HG03066 (cell line): ENCODE measurements around the gene ACAA2.
"Not testable (repeated sequence)": the region's sequence is repeated elsewhere in the genome, so short reads cannot be mapped to it uniquely, and the experiment has no call there.

Experiments used
- ATAC-seq: cut with Tn5 transposase; IDR thresholded peaks from one replicate; pipeline ENCODE4 v1.9.1; 2021; ENCODE audit warnings: low read depth; ENCODE audit not compliant: unreplicated experiment

Gene ACAA2

DNA sequence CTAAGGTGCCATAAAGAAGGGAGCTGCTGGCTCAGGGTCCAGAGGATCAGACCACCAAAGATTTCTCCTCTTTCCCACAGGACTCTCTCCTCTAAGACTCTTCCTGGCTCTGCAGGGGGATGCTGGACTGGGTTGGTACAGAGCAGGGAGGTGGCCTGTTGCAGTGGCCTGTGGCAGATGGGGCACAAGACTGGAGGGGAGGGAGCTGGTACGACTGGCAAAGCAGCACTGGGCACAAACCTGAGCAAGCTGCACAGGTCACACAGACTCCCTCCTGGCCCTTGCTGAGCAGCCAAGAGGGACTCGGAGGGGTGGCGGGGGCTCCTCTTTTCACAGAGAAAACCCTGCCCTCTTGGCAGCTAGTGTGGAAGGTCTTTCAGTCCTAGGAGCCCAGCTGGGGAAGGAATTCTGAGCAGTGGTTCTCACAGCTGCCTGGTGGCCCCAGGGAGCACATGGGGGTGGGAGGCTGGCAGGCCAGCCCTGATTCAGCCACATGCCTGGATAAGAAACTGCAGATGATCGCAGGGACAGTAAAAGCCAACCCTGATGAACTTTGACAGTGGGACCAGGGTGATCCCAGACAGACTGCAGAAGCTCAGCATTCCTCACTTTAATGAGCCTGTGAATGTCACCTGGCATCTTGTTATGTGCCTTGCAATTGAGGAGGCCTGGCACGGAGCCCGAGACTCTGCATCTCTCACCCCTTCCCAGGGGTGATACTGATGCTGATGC lies 32.5 kb upstream of the ACAA2 start:
- no peak for ATAC-seq

DNA sequence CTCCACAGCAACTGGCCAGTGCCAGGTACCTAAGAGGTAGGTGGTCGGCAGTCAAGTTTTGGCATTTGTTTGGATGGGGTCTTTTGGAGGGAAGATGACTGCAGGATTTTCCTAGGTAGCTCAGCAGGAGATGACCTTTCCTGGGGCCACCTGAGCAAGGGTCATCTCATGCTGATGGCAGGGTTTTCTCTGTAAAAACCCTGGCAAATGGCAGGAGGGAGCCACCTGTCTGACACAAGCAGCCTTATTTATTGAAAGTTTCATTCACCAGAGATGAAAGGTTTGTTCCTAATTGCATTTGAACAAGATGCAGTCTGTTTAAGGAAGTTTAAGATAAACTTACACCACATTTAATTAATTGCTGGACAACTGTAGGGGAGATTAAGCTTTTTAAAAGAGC lies 31.6 kb upstream of the ACAA2 start:
- no peak for ATAC-seq

DNA sequence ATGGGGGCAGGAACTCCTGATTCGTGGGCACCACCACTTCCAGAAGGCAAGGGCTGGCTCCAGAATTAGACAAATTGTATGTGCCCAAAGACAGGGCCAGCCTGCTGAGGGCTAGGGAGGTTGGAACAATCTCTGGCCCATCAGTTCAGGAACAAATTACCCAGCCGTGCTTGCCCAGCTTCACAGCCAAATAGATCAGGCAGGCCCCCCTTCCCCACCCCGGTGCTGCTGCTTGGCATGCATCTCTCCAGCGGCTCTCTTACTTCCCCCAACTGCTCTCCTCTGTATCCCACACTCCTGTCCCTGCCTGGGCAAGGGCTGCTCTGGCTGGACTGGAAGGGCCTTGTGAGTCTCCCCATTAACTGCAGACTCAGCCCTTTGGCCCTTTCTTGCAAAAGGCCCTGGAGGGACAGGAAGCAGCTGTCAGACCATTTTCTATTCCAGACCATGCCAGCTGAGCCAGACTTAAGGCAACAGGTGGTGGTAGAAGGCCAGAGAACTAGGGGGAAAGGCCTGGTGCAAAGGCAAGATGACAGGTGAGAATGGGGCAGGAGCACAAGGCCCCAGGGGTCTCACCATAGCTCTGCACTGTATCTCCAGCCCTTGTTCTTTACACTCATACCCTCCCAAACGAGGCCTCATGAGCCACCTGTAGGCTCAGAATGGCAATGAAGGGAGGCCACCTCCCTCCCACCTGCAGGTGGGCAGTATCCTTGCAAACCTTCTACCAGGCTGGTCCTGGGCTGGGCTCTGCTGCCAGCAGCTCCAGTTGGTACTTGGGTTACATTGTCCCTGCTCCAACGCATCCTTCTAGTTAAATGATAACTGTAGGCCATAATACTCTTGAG lies 30.7 kb upstream of the ACAA2 start:
- no peak for ATAC-seq

DNA sequence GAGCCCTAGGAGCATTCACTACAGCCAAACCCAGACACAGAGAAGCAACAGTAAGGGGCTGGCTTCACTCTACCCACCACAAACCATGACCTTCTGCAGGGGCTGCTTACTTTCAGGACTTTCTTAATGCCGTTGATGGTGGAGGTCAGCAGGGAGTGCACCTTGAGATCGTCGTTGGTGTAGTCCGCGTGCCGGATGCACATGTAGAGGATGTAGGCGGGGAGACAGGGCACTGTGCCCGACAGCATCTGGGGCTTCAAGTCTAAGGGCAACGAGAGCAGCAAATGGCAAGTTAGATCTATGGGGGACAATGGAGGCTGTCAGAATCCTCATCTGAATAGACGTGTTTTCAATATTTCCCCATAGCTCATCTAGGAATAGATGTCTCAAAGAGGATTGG lies 29.8 kb upstream of the ACAA2 start:
- ATAC-seq, result no peak

DNA sequence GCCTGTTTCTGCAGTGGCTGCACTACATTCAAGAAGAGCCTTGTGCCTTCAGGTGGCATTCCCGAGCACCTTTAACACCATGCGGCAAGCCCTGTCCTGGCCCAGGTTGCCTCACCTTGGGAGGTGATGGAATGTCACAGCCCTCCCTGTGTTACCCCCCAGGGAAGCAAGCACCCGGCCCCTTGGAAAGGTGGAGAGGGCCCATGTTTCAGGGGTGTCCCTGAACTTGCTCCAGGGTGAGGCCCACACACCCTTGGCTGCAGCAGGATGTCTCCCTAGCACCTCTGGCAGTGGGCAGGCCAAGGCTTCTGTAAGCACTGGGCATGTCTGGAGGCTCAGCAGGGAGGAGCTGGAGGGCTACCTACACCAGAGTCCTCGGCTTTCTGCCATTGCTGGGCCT lies 29.3 kb upstream of the ACAA2 start:
- ATAC-seq, result no peak

DNA sequence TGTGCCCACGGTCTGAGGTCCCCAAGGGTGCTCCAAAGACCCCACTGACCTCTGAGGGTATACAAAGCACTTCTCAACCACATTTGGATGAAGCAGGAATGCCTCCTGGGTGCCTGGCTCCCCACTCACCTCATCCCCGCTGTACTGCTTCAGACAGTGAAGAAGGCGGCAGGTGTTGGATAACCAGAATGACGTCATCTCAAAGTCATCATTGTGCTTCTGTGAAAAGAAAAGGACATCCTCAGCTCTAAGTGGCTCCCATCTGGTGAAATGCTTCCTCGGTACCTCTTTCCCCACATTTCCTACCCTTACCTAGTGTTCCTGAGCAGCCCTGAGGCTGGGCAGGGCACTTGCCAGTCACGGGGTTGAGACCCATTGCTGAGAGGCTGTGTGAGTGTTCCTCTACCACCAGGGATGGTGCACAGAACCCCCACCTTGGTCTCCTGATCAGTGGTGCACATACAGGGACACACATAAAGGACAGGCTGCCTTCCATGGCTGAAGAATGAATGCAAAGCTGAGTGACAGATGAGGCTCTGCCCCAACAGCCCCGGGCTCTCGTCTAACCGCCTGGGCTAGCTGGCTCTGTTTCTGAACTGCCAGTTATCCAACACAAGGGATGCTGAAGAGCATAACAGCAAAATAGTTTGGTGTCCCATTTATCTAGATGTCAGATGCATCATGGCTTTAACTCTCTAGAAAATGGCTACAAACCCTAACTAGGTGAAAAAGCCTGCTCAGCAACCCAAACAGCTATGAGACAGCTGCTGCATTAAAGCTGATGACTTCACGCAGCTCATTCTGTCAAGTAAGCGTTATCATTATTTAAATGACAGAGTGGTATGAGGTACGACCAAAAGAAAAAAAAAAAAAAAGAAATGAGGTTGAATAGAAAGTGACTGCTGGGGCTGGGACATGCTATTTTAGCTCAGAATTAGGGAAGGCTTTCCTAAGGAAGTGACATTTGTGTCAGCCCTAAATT lies 28.2 kb upstream of the ACAA2 start:
- no peak for ATAC-seq

DNA sequence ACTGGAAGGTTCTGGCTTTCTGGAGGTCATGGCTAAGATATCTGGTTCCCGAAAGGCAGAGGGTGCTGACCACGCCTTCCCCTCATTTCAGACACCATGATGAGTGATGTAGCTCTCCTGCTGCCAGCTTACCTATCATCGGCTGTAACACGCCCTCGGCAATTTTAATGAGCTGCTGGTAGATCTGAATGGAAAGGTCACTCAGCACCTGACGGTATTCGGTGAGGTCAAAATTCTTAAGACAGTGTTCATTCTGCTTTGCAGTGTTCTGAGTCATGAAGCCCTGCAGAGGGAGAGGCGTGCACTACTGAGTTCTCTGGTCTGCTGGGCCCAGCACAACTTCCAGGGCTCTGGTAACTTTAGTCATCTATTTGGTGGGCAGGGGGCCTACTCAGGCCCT lies 25.7 kb upstream of the ACAA2 start:
- ATAC-seq, result no peak

DNA sequence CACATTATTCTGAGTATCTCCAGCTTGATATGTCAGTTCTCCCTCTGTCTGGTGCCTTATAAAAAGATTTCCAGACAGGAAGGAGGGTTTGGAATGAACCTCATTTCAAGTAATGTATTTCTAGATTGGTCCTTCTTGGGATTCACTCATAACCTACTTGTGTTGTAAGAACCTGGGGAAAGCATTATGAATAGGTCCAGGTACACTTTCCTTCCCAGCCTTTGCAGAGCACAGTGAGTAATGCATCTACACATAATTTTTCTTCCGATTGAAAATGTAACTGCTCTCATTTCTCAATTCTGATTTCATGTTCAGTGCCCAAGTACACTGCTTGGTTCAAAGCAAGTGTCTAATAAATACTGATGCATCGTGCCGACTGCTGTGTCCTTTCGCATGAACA lies 25.0 kb upstream of the ACAA2 start:
- no peak for ATAC-seq

DNA sequence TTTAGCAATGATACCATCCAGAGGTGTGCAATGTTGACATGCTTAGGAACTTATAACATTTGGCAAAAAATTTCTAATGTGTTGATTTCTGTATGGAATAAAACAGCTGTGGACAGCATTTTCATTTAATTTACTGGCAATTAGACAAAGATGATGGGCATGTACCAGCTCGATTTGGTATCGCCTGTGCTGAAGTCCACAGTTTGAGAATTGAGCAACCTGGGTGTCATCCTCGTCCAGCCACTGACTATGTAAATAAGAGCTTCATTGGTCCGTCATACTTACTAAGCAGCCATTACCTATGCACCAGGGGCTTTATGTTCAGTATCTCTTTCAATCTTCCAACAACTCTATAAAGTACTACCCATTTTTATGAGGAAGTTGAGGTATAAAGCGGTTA lies 24.6 kb upstream of the ACAA2 start:
- ATAC-seq, result no peak

DNA sequence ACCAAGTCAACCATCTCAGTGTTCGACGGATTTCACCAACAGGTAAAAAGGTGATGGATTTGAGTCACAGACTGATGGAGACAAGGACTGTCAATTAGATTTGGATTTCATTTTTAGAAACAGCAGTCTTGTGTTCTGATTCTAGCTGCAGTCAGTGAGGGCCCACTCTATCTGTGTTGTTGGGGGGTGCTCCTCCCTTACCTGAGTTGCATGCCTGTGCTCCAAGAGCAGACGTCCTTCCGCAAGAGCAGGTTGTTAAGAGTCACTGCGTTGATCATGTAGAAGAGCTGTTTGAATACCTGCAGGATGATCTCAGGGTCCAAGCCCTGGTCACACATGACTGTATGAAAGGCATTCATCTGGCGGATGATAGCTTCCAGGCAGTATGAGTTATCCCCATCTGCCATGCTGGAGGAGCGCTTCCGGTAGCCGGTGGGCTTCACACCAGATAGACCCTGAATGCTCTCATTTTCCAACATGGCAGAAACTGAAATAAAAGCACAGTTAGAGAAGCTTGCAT lies 24.0 kb upstream of the ACAA2 start:
- not testable (repeated sequence) for ATAC-seq

DNA sequence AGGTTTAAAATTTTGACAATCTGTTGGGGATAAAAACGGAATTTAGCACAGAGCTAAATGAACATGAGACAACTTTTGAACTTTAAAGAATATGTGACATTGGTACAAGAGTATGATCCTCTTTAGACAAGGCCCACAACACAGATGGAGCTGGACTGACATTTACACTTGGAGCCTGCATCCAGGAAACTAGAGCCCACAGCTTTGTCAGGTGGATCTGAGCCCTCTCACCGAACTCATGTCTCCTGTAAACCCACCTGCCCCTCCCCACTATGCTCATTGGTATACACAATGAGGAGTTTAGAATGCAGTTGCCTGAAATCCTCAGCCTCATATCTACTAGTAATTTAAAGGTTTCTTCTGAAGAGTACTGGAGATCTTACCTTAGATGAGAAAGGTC lies 22.1 kb upstream of the ACAA2 start:
- ATAC-seq, result no peak

DNA sequence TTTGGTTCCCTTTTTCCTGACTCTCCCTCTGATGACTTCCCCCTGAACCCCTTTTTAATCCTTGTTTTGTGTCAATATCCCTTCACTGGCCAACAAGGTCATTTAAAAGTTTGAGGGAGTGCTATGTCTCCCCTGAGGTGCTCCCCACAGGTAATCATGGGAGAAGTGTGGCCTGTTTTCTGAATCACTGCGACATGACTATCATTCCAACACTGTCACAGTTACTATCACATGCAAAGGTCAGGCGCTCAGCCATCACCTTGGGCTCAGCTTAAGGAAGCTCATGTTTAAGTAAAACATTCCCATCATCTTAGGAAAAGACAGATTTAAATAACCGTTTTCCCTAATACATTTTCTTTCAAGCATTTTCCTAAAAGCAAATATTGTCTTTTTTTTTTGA lies 20.9 kb upstream of the ACAA2 start:
- ATAC-seq, result no peak

DNA sequence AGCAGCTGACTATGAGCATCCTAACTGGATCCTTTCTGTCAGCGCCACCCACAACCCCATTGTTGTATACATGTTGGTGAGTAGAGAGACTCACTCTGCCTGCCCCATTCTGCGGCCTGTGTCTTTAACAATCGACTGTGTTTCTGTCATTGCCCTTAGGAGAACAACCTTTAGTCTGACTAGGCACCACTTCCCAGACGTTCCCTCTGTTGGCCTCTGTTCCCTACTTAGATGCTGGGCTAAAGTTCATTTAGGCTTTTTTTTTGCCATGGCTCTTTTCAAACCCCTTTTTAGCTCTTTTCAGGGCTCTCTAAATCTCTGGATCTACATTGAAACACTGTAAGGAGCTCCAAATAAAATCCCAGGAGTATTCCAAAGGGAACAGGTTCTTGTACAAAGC lies 20.5 kb upstream of the ACAA2 start:
- ATAC-seq, result no peak

DNA sequence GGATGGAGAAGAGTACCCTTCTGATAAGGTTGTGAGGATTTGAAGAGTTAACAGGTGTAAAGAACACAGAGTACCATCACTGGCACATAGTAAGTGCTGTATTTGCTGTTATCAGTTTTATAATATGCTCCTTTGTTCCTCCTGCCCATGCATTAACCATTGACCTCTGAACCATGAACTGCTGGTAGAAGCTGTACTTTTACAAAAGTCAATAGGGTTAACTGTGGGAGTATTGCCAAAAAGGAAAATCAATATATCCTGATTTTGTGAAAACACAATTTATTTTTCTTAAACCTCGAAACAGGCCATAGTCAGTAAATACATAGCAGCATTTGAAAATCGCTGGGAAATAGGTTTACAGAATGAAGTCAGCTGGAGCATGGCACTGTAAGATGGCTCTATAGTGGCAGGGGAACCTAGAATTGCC lies 18.9 kb upstream of the ACAA2 start:
- no peak for ATAC-seq

DNA sequence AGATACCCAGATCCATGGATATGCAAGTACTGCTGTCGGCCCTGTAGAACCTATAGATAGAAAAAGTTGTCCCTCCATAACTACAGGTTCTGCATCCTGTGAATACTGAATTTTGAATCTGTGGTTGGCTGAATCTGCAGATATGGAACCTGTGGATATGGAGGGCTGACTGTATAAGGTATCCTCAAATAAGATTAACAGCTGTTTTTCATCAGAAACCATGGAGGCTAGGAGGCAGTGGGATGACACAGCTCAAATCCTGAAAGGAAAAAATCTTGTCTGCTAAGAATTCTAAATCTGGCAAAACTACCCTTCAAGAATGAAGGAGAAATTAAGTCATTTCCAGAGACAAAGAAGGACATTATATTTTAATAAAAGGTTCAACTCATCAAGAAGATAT lies 14.7 kb upstream of the ACAA2 start:
- no peak for ATAC-seq

DNA sequence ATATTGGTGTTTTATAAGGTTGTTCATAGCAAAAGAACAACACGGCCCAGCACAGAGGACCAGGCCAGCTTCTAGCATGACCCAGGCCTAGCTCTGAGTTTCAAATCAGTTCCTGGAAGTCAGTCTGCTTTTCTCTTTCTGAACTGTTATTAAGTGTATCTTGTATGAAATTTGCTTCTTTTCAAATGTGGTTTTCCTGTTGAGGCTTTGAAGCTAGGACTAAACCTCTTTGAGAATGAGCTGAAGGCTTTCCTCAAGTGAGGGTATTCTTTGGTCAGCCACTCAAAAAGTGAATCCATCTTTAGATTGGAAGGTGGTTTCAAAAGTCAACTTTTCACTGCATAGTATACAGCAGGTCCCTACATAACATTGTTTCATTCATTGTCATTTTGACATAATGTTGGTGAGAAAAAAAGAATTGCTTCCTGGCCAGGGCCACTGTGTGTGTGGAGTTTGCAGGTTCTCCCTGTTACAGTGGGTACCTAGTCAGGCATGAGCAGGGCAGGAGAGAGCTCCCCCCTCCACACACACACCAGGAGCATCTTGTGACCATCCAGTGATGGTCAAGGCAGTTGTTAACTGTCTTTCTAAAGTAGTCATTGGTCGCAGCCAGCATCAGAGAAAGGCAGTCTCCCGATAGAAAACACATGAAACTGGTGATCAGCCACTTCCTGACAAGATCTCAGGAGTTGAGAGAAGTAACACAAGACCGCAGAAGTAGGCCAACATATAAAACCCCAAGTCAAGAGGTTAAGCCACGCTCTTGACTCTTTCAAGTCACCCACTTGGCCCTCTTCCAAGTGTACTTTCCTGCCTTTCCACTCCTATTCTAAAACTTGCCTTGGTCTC lies 6.7 kb upstream of the ACAA2 start:
- ATAC-seq, result peak; percentile 80

DNA sequence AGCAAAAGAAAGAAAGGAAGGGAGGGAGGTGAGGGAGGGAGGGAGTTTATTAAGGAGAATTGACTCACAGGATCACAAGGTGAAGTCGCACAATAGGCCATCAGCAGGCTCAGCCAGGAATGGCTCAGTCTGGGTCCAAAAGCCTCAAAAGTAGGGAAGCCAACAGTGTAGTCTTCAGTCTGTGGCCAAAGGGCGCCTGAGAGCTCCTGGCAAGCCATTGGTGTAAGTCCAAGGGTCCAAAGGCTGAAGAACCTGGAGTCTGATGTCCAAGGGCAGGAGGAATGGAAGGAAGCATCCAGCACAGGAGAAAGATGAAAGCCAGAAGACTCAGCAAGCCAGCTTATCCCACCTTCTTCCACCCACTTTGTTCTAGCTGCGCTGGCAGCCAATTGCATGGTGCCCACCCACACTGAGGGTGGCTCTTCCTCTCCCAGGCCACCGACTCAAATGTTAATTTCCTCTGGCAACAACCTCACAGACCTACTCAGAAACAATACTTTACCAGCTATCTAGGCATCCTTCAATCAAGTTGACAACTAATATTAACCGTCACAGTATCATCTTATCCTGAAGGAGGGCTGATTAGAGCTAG lies 5.8 kb upstream of the ACAA2 start:
- ATAC-seq, result no peak

DNA sequence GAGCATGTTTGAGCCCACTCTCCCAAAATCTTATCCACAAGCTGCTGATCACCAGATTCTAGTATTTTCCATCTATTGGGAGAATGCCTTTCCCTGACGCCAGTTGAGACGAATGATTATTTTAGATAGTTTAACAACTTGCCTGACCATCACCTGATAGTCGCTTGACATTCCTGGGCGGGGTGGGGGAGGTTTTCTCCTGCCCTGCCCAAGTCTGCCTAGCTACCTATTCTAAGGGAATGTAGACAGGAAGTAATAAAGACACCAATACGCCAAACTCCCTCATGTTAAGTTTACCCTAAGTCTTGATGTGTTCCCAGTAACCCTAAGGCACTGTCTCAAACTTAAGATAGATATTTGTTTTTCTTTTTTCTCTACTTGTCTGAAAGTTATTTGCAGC lies 4.6 kb upstream of the ACAA2 start:
- ATAC-seq, result no peak

DNA sequence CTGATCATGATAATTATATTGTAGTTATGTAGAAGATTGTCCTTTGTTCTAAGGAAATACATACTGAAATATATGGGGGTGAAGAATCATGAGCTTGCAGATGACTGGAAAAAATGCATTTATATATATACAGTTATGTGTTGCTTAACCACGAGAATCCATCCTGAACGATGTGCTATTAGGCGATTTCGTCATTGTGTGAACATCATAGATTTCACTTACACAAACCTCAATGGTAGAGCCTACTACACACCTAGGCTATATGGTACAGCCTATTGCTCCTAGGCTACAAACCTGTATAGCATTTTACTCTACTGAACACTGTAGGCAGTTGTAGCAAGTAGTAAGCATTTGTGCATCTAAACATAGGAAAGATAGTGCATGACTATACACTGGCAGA lies 2.6 kb upstream of the ACAA2 start:
- ATAC-seq, result no peak

DNA sequence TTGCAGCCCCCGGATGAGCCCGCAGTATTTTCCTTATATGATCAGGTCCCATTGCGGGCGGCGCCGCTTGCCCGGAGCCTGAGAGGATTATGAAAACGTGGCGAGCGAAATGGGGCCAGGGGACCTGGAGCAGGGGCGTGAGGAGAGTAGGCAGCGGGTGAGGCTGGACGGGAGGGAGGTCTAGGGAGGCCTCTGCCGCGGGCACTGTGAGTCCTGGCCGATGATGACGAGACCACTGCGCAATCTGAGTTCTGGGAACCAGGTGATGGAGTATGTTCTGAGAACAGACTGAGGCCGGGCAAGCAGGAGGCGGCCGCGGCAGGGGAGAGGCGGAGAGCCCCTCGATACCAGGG lies 790 bp upstream of the ACAA2 start:
- ATAC-seq, result peak; percentile 29
